IMR-90 (cell line): Measurements from ENCODE around the gene PHC2. TPM values are rescaled to one million over a fixed set of nuclear protein-coding genes. Genes with fewer than 3 reads are reported as not detected.

Source experiments
- ATAC-seq: fragments of 200-7000 bp; cut with Tn5 transposase; 2 replicates; pipeline ENCODE4 v1.9.1; 2020; ENCODE audit warnings: low read depth, mild to moderate bottlenecking, moderate library complexity
- BruUV-seq: library from RNA; stranded (reverse); fragments of 400-500 nt; replicated peaks from 2 replicates; lab custom pipeline; 2021; lab: Mats Ljungman, UMichigan
- CTCF ChIA-PET: fragments of 300-600 bp; formaldehyde crosslinking; extraction: SDS; loops from one replicate; lab custom pipeline; 2021; ENCODE audit warnings: antibody characterized with exemption; lab: Yijun Ruan, JAX
- POLR2A ChIA-PET: fragments of 300-600 bp; sonication (Branson Sonifier 250); formaldehyde crosslinking; loops from one replicate; lab custom pipeline; 2022; ENCODE audit warnings: antibody characterized with exemption; ENCODE audit not compliant: unreplicated experiment; lab: Charles Lee
- DNase-seq: peaks from one replicate; pipeline ENCODE4 v3.0.0; 2013
- H2AFZ ChIP-seq: replicated peaks from 2 replicates; pipeline ENCODE3; 2013; ENCODE audit warnings: low read length, mild to moderate bottlenecking; ENCODE audit not compliant: poor library complexity
- H2AK5ac ChIP-seq: 2 replicates; pipeline ENCODE4 v1.6.1; 2013; ENCODE audit warnings: low read depth, low read length, inconsistent platforms
- H2AK9ac ChIP-seq: replicated peaks from 2 replicates; pipeline ENCODE3; 2013; ENCODE audit warnings: mild to moderate bottlenecking, low read depth, low read length, moderate library complexity; ENCODE audit not compliant: poor library complexity
- H2BK120ac ChIP-seq: 2 replicates; pipeline ENCODE4 v1.6.1; 2013; ENCODE audit warnings: low read depth, low read length, inconsistent platforms
- H2BK15ac ChIP-seq: 3 replicates; pipeline ENCODE4 v1.6.1; 2013; ENCODE audit warnings: low read depth, low read length, inconsistent platforms
- H2BK20ac ChIP-seq: 2 replicates; pipeline ENCODE4 v1.6.1; 2013; ENCODE audit warnings: low read depth, mild to moderate bottlenecking, inconsistent platforms, low read length, moderate library complexity
- H2BK5ac ChIP-seq: 2 replicates; pipeline ENCODE4 v1.6.1; 2013; ENCODE audit warnings: mild to moderate bottlenecking, low read depth, low read length, inconsistent platforms; ENCODE audit not compliant: poor library complexity, severe bottlenecking
- H3K14ac ChIP-seq: replicated peaks from 2 replicates; pipeline ENCODE4 v1.6.1; 2013; ENCODE audit warnings: low read depth, low read length, inconsistent platforms
- H3K18ac ChIP-seq: 2 replicates; pipeline ENCODE4 v1.6.1; 2013; ENCODE audit warnings: low read depth, low read length, control low read depth
- H3K23ac ChIP-seq: 2 replicates; pipeline ENCODE4 v1.6.1; 2013; ENCODE audit warnings: low read depth, low read length, inconsistent platforms
- H3K27ac ChIP-seq: 2 replicates; pipeline ENCODE4 v1.5.1; 2013; ENCODE audit warnings: mild to moderate bottlenecking, control low read depth, low read length; ENCODE audit not compliant: insufficient read depth
- H3K27me3 ChIP-seq: 2 replicates; pipeline ENCODE4 v1.6.1; 2013; ENCODE audit warnings: low read length; ENCODE audit not compliant: control insufficient read depth, insufficient read depth
- H3K36me3 ChIP-seq: 2 replicates; pipeline ENCODE4 v1.6.1; 2013; ENCODE audit warnings: low read length, mixed read lengths; ENCODE audit not compliant: control insufficient read depth, insufficient read depth
- H3K4ac ChIP-seq: 2 replicates; pipeline ENCODE4 v1.6.1; 2013; ENCODE audit warnings: low read depth, low read length, inconsistent platforms
- H3K4me1 ChIP-seq: 2 replicates; pipeline ENCODE4 v1.6.1; 2013; ENCODE audit warnings: low read length, mixed read lengths; ENCODE audit not compliant: control insufficient read depth, insufficient read depth
- H3K4me2 ChIP-seq: 2 replicates; pipeline ENCODE4 v1.6.1; 2013; ENCODE audit warnings: low read depth, mild to moderate bottlenecking, control low read depth, low read length, moderate library complexity
- H3K4me3 ChIP-seq: 2 replicates; pipeline ENCODE4 v1.5.1; 2013; ENCODE audit warnings: low read depth, mild to moderate bottlenecking, control low read depth, low read length, moderate library complexity; ENCODE audit not compliant: insufficient read depth
- H3K56ac ChIP-seq: 2 replicates; pipeline ENCODE4 v1.6.1; 2013; ENCODE audit warnings: low read length, inconsistent platforms; ENCODE audit not compliant: insufficient read depth; ENCODE audit errors: extremely low read depth
- H3K79me1 ChIP-seq, 2 experiments: 2 replicates each; pipeline ENCODE4 v1.6.1; 2013; ENCODE audit warnings: low read length in 2 of 2, inconsistent platforms in 1 of 2, low read depth in 1 of 2
- H3K9ac ChIP-seq: 2 replicates; pipeline ENCODE4 v1.6.1; 2013; ENCODE audit warnings: low read depth, low read length, control low read depth
- H3K9me1 ChIP-seq: 2 replicates; pipeline ENCODE4 v1.6.1; 2013; ENCODE audit warnings: low read length, inconsistent platforms; ENCODE audit not compliant: insufficient read depth
- H3K9me3 ChIP-seq: 2 replicates; pipeline ENCODE4 v1.6.1; 2013; ENCODE audit warnings: low read length; ENCODE audit not compliant: control insufficient read depth, insufficient read depth
- H4K20me1 ChIP-seq: 2 replicates; pipeline ENCODE4 v1.6.1; 2013; ENCODE audit warnings: low read length, inconsistent platforms; ENCODE audit not compliant: insufficient read depth
- H4K5ac ChIP-seq: 2 replicates; pipeline ENCODE4 v1.6.1; 2013; ENCODE audit warnings: mild to moderate bottlenecking, low read depth, low read length, control low read depth
- H4K8ac ChIP-seq, 2 experiments: 2 replicates each; pipeline ENCODE4 v1.6.1; 2013; ENCODE audit warnings: low read depth in 2 of 2, low read length in 2 of 2, control low read depth in 1 of 2, inconsistent platforms in 1 of 2
- H4K91ac ChIP-seq: 2 replicates; pipeline ENCODE4 v1.6.1; 2013; ENCODE audit warnings: low read depth, low read length, inconsistent platforms; ENCODE audit not compliant: insufficient read depth
- BHLHE40 ChIP-seq: fragments of 150-350 bp; IDR thresholded peaks from 2 replicates; pipeline ENCODE4 v1.6.1; 2016; ENCODE audit warnings: mild to moderate bottlenecking, low read depth, low read length
- CEBPB ChIP-seq: IDR thresholded peaks from 2 replicates; pipeline ENCODE4 v1.6.1; 2012; ENCODE audit warnings: low read depth, low read length, improper control_type of control experiment
- CHD1 ChIP-seq: IDR thresholded peaks from 2 replicates; pipeline ENCODE4 v1.6.1; 2012; ENCODE audit warnings: low read depth, low read length, improper control_type of control experiment
- CTCF ChIP-seq: conservative IDR thresholded peaks from 2 replicates; pipeline ENCODE4 v1.5.1; 2012; ENCODE audit warnings: mild to moderate bottlenecking, low read depth, low read length, improper control_type of control experiment
- ELK1 ChIP-seq: fragments of 150-350 bp; IDR thresholded peaks from 2 replicates; pipeline ENCODE4 v1.6.1; 2016; ENCODE audit warnings: low read depth, mild to moderate bottlenecking, low read length, moderate library complexity, borderline replicate concordance
- FOS ChIP-seq: fragments of 150-350 bp; IDR thresholded peaks from 2 replicates; pipeline ENCODE4 v1.6.1; 2016; ENCODE audit warnings: low read depth, low read length
- MAFK ChIP-seq: IDR thresholded peaks from 2 replicates; pipeline ENCODE4 v1.6.1; 2012; ENCODE audit warnings: low read depth, low read length, improper control_type of control experiment
- MAZ ChIP-seq: IDR thresholded peaks from 2 replicates; pipeline ENCODE4 v1.6.1; 2012; ENCODE audit warnings: low read depth, mild to moderate bottlenecking, low read length, improper control_type of control experiment, moderate library complexity, borderline replicate concordance
- MXI1 ChIP-seq: IDR thresholded peaks from 2 replicates; pipeline ENCODE4 v1.6.1; 2012; ENCODE audit warnings: low read depth, mild to moderate bottlenecking, low read length, moderate library complexity, borderline replicate concordance
- RAD21 ChIP-seq: IDR thresholded peaks from 2 replicates; pipeline ENCODE4 v1.6.1; 2012; ENCODE audit warnings: low read length, improper control_type of control experiment
- RCOR1 ChIP-seq: IDR thresholded peaks from 2 replicates; pipeline ENCODE4 v1.6.1; 2012; ENCODE audit warnings: mild to moderate bottlenecking, low read length, improper control_type of control experiment; ENCODE audit not compliant: insufficient replicate concordance
- RFX5 ChIP-seq: IDR thresholded peaks from 2 replicates; pipeline ENCODE4 v1.8.0; 2012; ENCODE audit warnings: low read depth, mild to moderate bottlenecking, low read length, moderate library complexity
- USF2 ChIP-seq: fragments of 150-350 bp; IDR thresholded peaks from 2 replicates; pipeline ENCODE4 v1.6.1; 2017; ENCODE audit warnings: mild to moderate bottlenecking, antibody characterized with exemption, low read length, low read depth
- dilution Hi-C: fragments of 300-500 bp; cut with HindIII; formaldehyde crosslinking; loops from one replicate; pipeline ENCODE4 v1.14.3; 2018; ENCODE audit warnings: low sequenced_read_pairs; ENCODE audit not compliant: unreplicated experiment
- in situ Hi-C: fragments of 300-500 bp; cut with MboI; formaldehyde crosslinking; loops from 3 replicates; pipeline ENCODE4 v1.14.3; 2019; ENCODE audit warnings: low sequenced_read_pairs, inconsistent platforms, mixed read lengths
- intact Hi-C: fragments of 100-400 bp; cut with micrococcal nuclease; formaldehyde crosslinking; loops from 2 replicates; pipeline ENCODE4 v1.10.0; 2022
- polyA plus RNA-seq, 3 experiments: library from polyadenylated mRNA; depleted of rRNA; stranded (reverse); fragments of >200 nt; gene quantifications; 2 replicates each; pipeline ENCODE4 v1.2.3, GENCODE V29; 2012; ENCODE audit warnings: low replicate concordance in 1 of 3
- total RNA-seq: library from RNA; depleted of rRNA; stranded (reverse); fragments of >200 nt; gene quantifications from 2 replicates; pipeline ENCODE4 v1.2.3, GENCODE V29; 2012

The PHC2 gene
- total and polyA plus RNA-seq, 2 of the 4 experiments (the other 2 are of a cell fraction), result 46.4 to 98.1 TPM

- no peak overlapping the region; the same call in 1 of the 2 replicates for H3K23ac ChIP-seq
- no peak overlapping the region for H3K4ac ChIP-seq
- H4K5ac ChIP-seq, result no peak overlapping the region
- H2BK15ac ChIP-seq, result no peak overlapping the region
- H3K79me1 ChIP-seq, result peaks cover 0 to 4% of the 10 kb centered on the region in 2 experiments; a peak in 1 of 4 replicates
- no peak overlapping the region for H2AK9ac ChIP-seq
- ATAC-seq (no peak; the same call in 1 of the 2 replicates), DNase-seq (no peak)
- H3K4me1 ChIP-seq, result peaks cover 12% of the 10 kb centered on the region
- intact Hi-C loops, result no loop called here
- no peak for TF ChIP-seq MXI1
- TF ChIP-seq CHD1, result no peak
- TF ChIP-seq MAZ, result no peak
- TF ChIP-seq FOS, result no peak
- TF ChIP-seq CEBPB, result no peak
- TF ChIP-seq RFX5, result no peak
- TF ChIP-seq RCOR1, result no peak
- no peak for TF ChIP-seq CTCF
- no peak for TF ChIP-seq USF2
- no peak for TF ChIP-seq MAFK
- no peak for TF ChIP-seq BHLHE40
- no peak for TF ChIP-seq RAD21
- no peak for TF ChIP-seq ELK1
- no peaks in the 10 kb centered on the region for H4K20me1 ChIP-seq
- no peak overlapping the region for H3K4me2 ChIP-seq
- POLR2A ChIA-PET, result no interaction called here
- H4K8ac ChIP-seq, result no peak overlapping the region
- H3K9ac ChIP-seq, result no peak overlapping the region
- in situ Hi-C loops, result no loop called here
- no peak overlapping the region for H2BK20ac ChIP-seq
- H2BK120ac ChIP-seq, result no peak overlapping the region
- H3K18ac ChIP-seq, result no peak overlapping the region
- no peak overlapping the region for H2AFZ ChIP-seq
- no peaks in the 10 kb centered on the region; the same call in 1 of the 2 replicates for H3K36me3 ChIP-seq
- H3K27me3 ChIP-seq, result no peaks in the 10 kb centered on the region
- H3K9me1 ChIP-seq, result peaks cover 8% of the 10 kb centered on the region
- H3K14ac ChIP-seq, result no peak overlapping the region
- CTCF ChIA-PET, result no interaction called here
- no peak overlapping the region for H3K4me3 ChIP-seq
- no peak overlapping the region for H2BK5ac ChIP-seq
- H4K91ac ChIP-seq, result no peak overlapping the region
- no peak overlapping the region for H3K56ac ChIP-seq
- dilution Hi-C loops, result no loop called here
- H3K27ac ChIP-seq, result no peak overlapping the region
- BruUV-seq, result no TSS peak
- H2AK5ac ChIP-seq, result no peak overlapping the region; the same call in 1 of the 2 replicates
- H3K9me3 ChIP-seq, result no peaks in the 10 kb centered on the region
These were observed 32.9 kb downstream of the PHC2 start for GRCh38 chr1:33397994-33398393.
